ENCODE results near the gene ALLC.

ALLC gene

DNA sequence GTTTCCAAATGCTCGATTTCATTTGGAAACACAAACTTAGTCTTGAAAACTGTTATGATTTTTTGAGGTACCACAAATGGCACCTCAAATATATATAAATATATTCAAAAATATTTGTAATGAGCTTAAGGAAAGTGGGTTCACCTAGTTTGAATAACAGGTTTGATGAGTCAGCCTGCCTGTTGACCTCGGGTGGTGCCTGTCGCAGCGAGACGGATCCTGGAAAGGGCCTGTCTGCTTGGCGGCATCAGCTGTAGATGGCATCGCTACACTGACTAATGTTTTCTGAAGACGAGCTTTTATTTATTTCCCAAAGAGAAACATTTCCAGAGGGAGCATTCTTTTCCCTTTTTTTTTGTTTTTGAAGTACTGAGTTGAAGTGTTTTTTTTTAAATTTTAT is 6.9 kb downstream of the ALLC start:
- H3K4me3 ChIP-seq (ENCODE audit: low read depth, low read length), result no peak overlapping the region
- TF ChIP-seq, protein P1, sequence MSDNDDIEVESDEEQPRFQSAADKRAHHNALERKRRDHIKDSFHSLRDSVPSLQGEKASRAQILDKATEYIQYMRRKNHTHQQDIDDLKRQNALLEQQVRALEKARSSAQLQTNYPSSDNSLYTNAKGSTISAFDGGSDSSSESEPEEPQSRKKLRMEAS (IDR thresholded peaks at IDR 0.05; ENCODE audit: low read depth, low read length), result no peak
- TF ChIP-seq POLR2A (IDR thresholded peaks at IDR 0.05; ENCODE audit: extremely low read depth, insufficient read length), result no peak
- TF ChIP-seq, protein P2, sequence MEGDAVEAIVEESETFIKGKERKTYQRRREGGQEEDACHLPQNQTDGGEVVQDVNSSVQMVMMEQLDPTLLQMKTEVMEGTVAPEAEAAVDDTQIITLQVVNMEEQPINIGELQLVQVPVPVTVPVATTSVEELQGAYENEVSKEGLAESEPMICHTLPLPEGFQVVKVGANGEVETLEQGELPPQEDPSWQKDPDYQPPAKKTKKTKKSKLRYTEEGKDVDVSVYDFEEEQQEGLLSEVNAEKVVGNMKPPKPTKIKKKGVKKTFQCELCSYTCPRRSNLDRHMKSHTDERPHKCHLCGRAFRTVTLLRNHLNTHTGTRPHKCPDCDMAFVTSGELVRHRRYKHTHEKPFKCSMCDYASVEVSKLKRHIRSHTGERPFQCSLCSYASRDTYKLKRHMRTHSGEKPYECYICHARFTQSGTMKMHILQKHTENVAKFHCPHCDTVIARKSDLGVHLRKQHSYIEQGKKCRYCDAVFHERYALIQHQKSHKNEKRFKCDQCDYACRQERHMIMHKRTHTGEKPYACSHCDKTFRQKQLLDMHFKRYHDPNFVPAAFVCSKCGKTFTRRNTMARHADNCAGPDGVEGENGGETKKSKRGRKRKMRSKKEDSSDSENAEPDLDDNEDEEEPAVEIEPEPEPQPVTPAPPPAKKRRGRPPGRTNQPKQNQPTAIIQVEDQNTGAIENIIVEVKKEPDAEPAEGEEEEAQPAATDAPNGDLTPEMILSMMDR (IDR thresholded peaks at IDR 0.05; ENCODE audit: low read depth, low read length), result no peak
- no peak for TF ChIP-seq MYC (IDR thresholded peaks at IDR 0.05; ENCODE audit: low read depth, low read length)
- DNase-seq (ENCODE audit: low read depth), result no peak

DNA sequence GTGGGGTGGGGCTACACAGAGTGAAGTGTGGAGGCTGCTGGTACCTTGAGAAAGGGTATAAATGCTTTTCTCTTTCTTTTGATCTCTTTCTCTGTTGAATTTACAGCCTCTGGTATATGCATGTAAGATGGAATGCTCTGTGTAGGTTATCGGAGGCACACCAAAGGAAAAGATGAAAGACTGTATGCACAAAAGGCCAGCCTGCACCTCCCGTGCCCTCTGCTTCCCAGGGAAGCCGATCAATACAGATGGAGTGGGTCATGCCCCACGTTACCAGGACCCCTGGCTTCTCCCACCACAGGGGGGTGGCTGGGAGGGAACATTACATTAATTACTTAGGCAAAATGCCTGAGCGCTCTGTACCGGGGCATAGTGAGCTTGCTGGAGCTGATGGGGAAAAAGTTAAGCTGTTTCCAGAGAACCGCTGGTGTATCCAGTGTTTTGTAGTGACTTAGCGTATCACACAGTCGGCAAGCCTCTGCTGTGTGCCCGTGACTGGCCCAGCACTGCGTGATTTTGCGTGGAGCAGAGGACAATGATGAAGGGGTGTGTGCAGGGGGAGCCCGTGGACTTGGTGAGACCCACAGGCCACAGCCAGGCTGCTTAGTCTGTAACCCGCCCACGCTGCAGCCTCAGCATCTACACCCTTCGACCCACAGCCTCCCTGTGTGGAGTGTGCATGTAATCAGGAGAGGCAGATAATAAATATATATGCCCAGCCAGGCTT is 8.0 kb downstream of the ALLC start:
- no peak overlapping the region for H3K4me3 ChIP-seq (ENCODE audit: low read depth, low read length)
- TF ChIP-seq, protein P1 (IDR thresholded peaks at IDR 0.05; ENCODE audit: low read depth, low read length), result no peak
- TF ChIP-seq, protein P2 (IDR thresholded peaks at IDR 0.05; ENCODE audit: low read depth, low read length), result no peak
- TF ChIP-seq MYC (IDR thresholded peaks at IDR 0.05; ENCODE audit: low read depth, low read length) (no peak), POLR2A (IDR thresholded peaks at IDR 0.05; ENCODE audit: extremely low read depth, insufficient read length) (no peak)
- no peak for DNase-seq (ENCODE audit: low read depth)

DNA sequence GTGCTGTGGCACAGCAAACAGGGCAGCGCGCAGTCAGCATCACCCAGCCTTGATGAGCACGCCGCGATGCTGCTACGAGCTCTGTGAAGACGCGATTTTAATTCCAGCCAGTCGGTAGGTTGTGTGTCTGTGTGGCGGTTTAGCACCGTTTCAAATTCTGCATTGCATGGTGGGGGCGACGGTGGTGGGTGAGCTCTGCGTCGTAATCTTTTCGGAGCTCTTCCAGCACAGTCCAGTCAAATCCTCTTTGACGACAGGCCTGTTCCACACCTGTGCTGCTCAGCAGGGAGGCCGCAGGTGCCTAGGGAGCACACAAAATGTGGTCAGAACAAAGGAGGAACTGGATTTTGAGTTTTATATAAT is 8.6 kb downstream of the ALLC start:
- TF ChIP-seq, protein P1 (IDR thresholded peaks at IDR 0.05; ENCODE audit: low read depth, low read length), result no peak
- TF ChIP-seq, protein P2 (IDR thresholded peaks at IDR 0.05; ENCODE audit: low read depth, low read length), result no peak
- TF ChIP-seq POLR2A (IDR thresholded peaks at IDR 0.05; ENCODE audit: extremely low read depth, insufficient read length) (no peak), MYC (IDR thresholded peaks at IDR 0.05; ENCODE audit: low read depth, low read length) (no peak)
- DNase-seq (ENCODE audit: low read depth), result no peak
- no peak overlapping the region for H3K4me3 ChIP-seq (ENCODE audit: low read depth, low read length)

DNA sequence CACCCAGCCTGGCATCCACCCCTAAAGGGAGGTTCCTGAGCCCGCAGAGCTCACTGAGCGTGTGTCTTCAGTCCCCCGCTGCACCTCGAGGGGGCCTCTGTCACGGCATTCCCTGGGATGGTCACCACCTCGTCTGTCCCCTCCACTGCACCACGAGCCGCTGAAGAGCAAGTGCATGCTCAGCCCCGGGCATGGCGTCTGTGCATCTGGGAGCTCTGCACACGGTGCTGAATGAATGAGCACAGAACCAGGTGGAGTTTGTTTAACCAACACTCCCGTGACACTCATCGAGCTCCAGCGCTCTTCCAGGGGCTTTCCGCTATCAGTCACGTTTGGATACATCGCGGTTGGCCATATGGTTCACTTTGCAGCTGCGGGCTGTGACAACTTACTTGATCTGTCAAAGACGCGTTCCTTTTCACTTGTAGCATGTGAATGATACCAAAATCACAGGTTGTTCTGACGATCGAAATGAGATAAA is 9.2 kb downstream of the ALLC start:
- DNase-seq (ENCODE audit: low read depth), result no peak
- H3K4me3 ChIP-seq (ENCODE audit: low read depth, low read length), result no peak overlapping the region
- no peak for TF ChIP-seq MYC (IDR thresholded peaks at IDR 0.05; ENCODE audit: low read depth, low read length)
- TF ChIP-seq, protein P2 (IDR thresholded peaks at IDR 0.05; ENCODE audit: low read depth, low read length), result no peak
- TF ChIP-seq, protein P1 (IDR thresholded peaks at IDR 0.05; ENCODE audit: low read depth, low read length), result no peak
- TF ChIP-seq POLR2A (IDR thresholded peaks at IDR 0.05; ENCODE audit: extremely low read depth, insufficient read length), result no peak

DNA sequence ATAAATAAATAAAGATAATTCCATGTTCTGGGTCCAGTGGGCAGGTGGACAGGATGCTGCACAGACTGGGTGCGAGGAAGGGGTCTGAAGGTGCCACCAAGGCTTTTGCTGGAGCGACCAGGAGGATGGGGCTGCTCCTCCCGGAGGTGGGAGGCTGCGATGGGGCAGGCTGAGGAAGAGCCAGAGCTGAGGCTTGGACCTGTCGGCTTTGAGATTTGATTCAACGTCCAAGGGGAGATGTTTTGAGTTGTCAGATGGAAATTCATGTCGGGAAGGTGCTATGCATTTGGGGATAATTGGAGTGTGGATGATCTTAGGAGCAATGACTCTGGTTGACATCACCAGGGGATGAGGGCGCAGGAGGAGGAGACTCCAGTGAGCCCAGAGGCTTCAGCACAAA is 11.7 kb downstream of the ALLC start:
- no peak overlapping the region for H3K4me3 ChIP-seq (ENCODE audit: low read depth, low read length)
- TF ChIP-seq, protein P2 (IDR thresholded peaks at IDR 0.05; ENCODE audit: low read depth, low read length), result no peak
- TF ChIP-seq POLR2A (IDR thresholded peaks at IDR 0.05; ENCODE audit: extremely low read depth, insufficient read length) (no peak), MYC (IDR thresholded peaks at IDR 0.05; ENCODE audit: low read depth, low read length) (no peak)
- TF ChIP-seq, protein P1 (IDR thresholded peaks at IDR 0.05; ENCODE audit: low read depth, low read length), result no peak
- no peak for DNase-seq (ENCODE audit: low read depth)
